H1 (cell line): ENCODE results near the gene CLEC1B. TPM values are rescaled to one million over a fixed set of nuclear protein-coding genes. Genes with fewer than 3 reads are reported as not detected.

Experiments
- CTCF ChIA-PET: fragments of 300-600 bp; sonication (Branson Sonifier 250); formaldehyde crosslinking; loops from one replicate; lab custom pipeline; 2021; ENCODE audit not compliant: partially characterized antibody; lab: Charles Lee
- POLR2A ChIA-PET: fragments of 300-600 bp; sonication (Branson Sonifier 250); formaldehyde crosslinking; loops from one replicate; lab custom pipeline; 2021; ENCODE audit warnings: inconsistent platforms; ENCODE audit not compliant: partially characterized antibody; lab: Charles Lee
- DNase-seq, 2 experiments: peaks; one replicate each; pipeline versions ENCODE4 v3.0.0 to v3.0.0-alpha.2; 2010 to 2022; ENCODE audit warnings: low spot score in 2 of 2, low read depth in 1 of 2, mixed read lengths in 1 of 2
- FAIRE-seq: peaks from 2 replicates; lab custom pipeline; 2011; peaks lifted over from hg19 to GRCh38; lab: Jason Lieb, UNC
- H2AFZ ChIP-seq: 2 replicates; pipeline ENCODE4 v1.8.1; 2012; ENCODE audit warnings: low read length, inconsistent platforms
- H2AK5ac ChIP-seq: 2 replicates; pipeline ENCODE4 v1.6.1; 2013; ENCODE audit warnings: low read depth, low read length
- H2BK120ac ChIP-seq: replicated peaks from 2 replicates; pipeline ENCODE3; 2013; ENCODE audit warnings: low read depth, low read length, inconsistent platforms
- H2BK12ac ChIP-seq: 2 replicates; pipeline ENCODE4 v1.6.1; 2013; ENCODE audit warnings: low read depth, low read length
- H2BK15ac ChIP-seq: 2 replicates; pipeline ENCODE4 v1.6.1; 2013; ENCODE audit warnings: low read length
- H2BK20ac ChIP-seq: 2 replicates; pipeline ENCODE4 v1.6.1; 2013; ENCODE audit warnings: low read length
- H2BK5ac ChIP-seq: 2 replicates; pipeline ENCODE4 v1.6.1; 2013; ENCODE audit warnings: low read depth, low read length
- H3K14ac ChIP-seq: 2 replicates; pipeline ENCODE4 v1.6.1; 2013; ENCODE audit warnings: inconsistent platforms; ENCODE audit not compliant: insufficient read length
- H3K18ac ChIP-seq: 2 replicates; pipeline ENCODE4 v1.6.1; 2013; ENCODE audit warnings: low read length; ENCODE audit errors: extremely low read depth
- H3K23ac ChIP-seq: 2 replicates; pipeline ENCODE4 v1.6.1; 2013; ENCODE audit warnings: inconsistent platforms; ENCODE audit not compliant: insufficient read length
- H3K23me2 ChIP-seq: 2 replicates; pipeline ENCODE4 v1.6.1; 2013; ENCODE audit warnings: low read depth, low read length
- H3K27ac ChIP-seq: 2 replicates; pipeline ENCODE4 v1.6.1; 2011; ENCODE audit warnings: low read depth, low read length, inconsistent platforms
- H3K27me3 ChIP-seq, 4 experiments: replicated peaks in 1 of 4; 1 replicate in 1 of 4; 2 replicates in 3 of 4; pipeline versions ENCODE4 v1.6.1 to v1.8.1; 2011 to 2013; ENCODE audit warnings: low read length in 3 of 4, mild to moderate bottlenecking in 3 of 4, inconsistent platforms in 2 of 4, mixed read lengths in 2 of 4, moderate library complexity in 1 of 4; ENCODE audit not compliant: control insufficient read depth in 3 of 4, insufficient read depth in 3 of 4; ENCODE audit errors: extremely low read depth in 1 of 4
- H3K36me3 ChIP-seq, 4 experiments: 2 replicates each; pipeline versions ENCODE4 v1.6.1 to v1.8.1; 2011 to 2013; ENCODE audit warnings: mild to moderate bottlenecking in 4 of 4, low read length in 3 of 4, moderate library complexity in 2 of 4, control low read depth in 1 of 4, inconsistent platforms in 1 of 4; ENCODE audit not compliant: insufficient read depth in 4 of 4, control insufficient read depth in 2 of 4
- H3K4ac ChIP-seq: replicated peaks from 2 replicates; pipeline ENCODE3; 2013; ENCODE audit warnings: low read length, low read depth, mixed read lengths, inconsistent platforms; ENCODE audit not compliant: insufficient read length
- H3K4me1 ChIP-seq, 4 experiments: replicated peaks in 1 of 4; 1 replicate in 1 of 4; 2 replicates in 3 of 4; pipeline versions ENCODE4 v1.6.1 to v1.8.1; 2011 to 2013; ENCODE audit warnings: low read length in 3 of 4, inconsistent platforms in 2 of 4, mixed read lengths in 1 of 4; ENCODE audit not compliant: insufficient read depth in 4 of 4, control insufficient read depth in 3 of 4
- H3K4me2 ChIP-seq, 2 experiments: 2 replicates each; pipeline versions ENCODE4 v1.6.1 to v1.8.1; 2011 to 2013; ENCODE audit warnings: low read depth in 2 of 2, low read length in 2 of 2, control low read depth in 1 of 2, inconsistent platforms in 1 of 2, mild to moderate bottlenecking in 1 of 2; ENCODE audit not compliant: insufficient read depth in 1 of 2
- H3K4me3 ChIP-seq, 4 experiments: fragments of 200-600, 300-600 bp in 1 of 4; sonication (generic), shearing (Covaris generic), sonication (Bioruptor Twin) in 1 of 4; 2 replicates each; pipeline versions ENCODE4 v1.5.1 to v1.8.1; 2011 to 2016; ENCODE audit warnings: low read length in 4 of 4, low read depth in 3 of 4, control low read depth in 2 of 4, inconsistent platforms in 2 of 4, mild to moderate bottlenecking in 2 of 4, mixed read lengths in 1 of 4, moderate library complexity in 1 of 4; ENCODE audit not compliant: insufficient read depth in 2 of 4; ENCODE audit errors: extremely low read depth in 1 of 4
- H3K56ac ChIP-seq: replicated peaks from 2 replicates; pipeline ENCODE3; 2013; ENCODE audit warnings: low read depth, mild to moderate bottlenecking, mixed read lengths, low read length, inconsistent platforms; ENCODE audit not compliant: insufficient read length
- H3K79me1 ChIP-seq: 2 replicates; pipeline ENCODE4 v1.6.1; 2013; ENCODE audit warnings: low read depth, low read length, control low read depth
- H3K79me2 ChIP-seq, 2 experiments: 2 replicates each; pipeline versions ENCODE4 v1.6.1 to v1.8.1; 2012 to 2013; ENCODE audit warnings: low read length in 2 of 2, mild to moderate bottlenecking in 2 of 2, inconsistent platforms in 1 of 2; ENCODE audit not compliant: insufficient read depth in 2 of 2, control insufficient read depth in 1 of 2
- H3K9ac ChIP-seq, 4 experiments: replicated peaks in 1 of 4; 1 replicate in 1 of 4; 2 replicates in 3 of 4; pipeline versions ENCODE4 v1.6.1 to v1.8.1; 2011 to 2013; ENCODE audit warnings: low read depth in 3 of 4, low read length in 3 of 4, control low read depth in 2 of 4, mild to moderate bottlenecking in 2 of 4, moderate library complexity in 2 of 4, inconsistent platforms in 1 of 4; ENCODE audit errors: extremely low read depth in 1 of 4
- H3K9me3 ChIP-seq, 2 experiments: 2 replicates each; pipeline versions ENCODE4 v1.6.1 to v1.8.1; 2012 to 2013; ENCODE audit warnings: mild to moderate bottlenecking in 2 of 2, moderate library complexity in 2 of 2, control low read depth in 1 of 2, inconsistent platforms in 1 of 2, low read depth in 1 of 2, low read length in 1 of 2, mixed read lengths in 1 of 2; ENCODE audit not compliant: insufficient read depth in 2 of 2
- H4K20me1 ChIP-seq, 2 experiments: replicated peaks in 1 of 2; 2 replicates each; pipeline versions ENCODE3 to v1.8.1; 2011 to 2013; ENCODE audit warnings: inconsistent platforms in 2 of 2, low read length in 2 of 2, mild to moderate bottlenecking in 1 of 2; ENCODE audit not compliant: insufficient read depth in 2 of 2, control insufficient read depth in 1 of 2
- H4K5ac ChIP-seq: 2 replicates; pipeline ENCODE4 v1.6.1; 2013; ENCODE audit warnings: low read length, low read depth, mixed read lengths, inconsistent platforms; ENCODE audit not compliant: insufficient read length
- H4K8ac ChIP-seq: 2 replicates; pipeline ENCODE4 v1.8.0; 2013; ENCODE audit warnings: mild to moderate bottlenecking, moderate library complexity, low read length, inconsistent platforms; ENCODE audit not compliant: insufficient read depth; ENCODE audit errors: extremely low read depth
- H4K91ac ChIP-seq: replicated peaks from 2 replicates; pipeline ENCODE3; 2013; ENCODE audit warnings: low read length, mixed read lengths, inconsistent platforms; ENCODE audit not compliant: insufficient read length
- BACH1 ChIP-seq: IDR thresholded peaks from 2 replicates; pipeline ENCODE4 v1.6.1; 2012; ENCODE audit warnings: low read length, improper control_type of control experiment
- CHD2 ChIP-seq: IDR thresholded peaks from 2 replicates; pipeline ENCODE4 v1.6.1; 2012; ENCODE audit warnings: low read length, improper control_type of control experiment
- GTF2F1 ChIP-seq: IDR thresholded peaks from 2 replicates; pipeline ENCODE4 v1.6.1; 2012; ENCODE audit warnings: low read depth, low read length, improper control_type of control experiment, borderline replicate concordance
- TCF12 ChIP-seq: IDR thresholded peaks from 2 replicates; pipeline ENCODE4 v1.6.1; 2011; ENCODE audit warnings: low read depth, mild to moderate bottlenecking, low read length
- whole genome bisulfite sequencing, 2 experiments: shearing (Covaris generic) in 1 of 2; methylation state at CpG; one replicate each; pipeline versions ENCODE4 v1.1.6 to v1.1.7; 2013 to 2015; ENCODE audit warnings: low lambda C conversion rate in 2 of 2, mixed read lengths in 2 of 2, inconsistent platforms in 1 of 2, low coverage in 1 of 2, missing lambda C conversion rate in 1 of 2; ENCODE audit not compliant: insufficient replicate concordance in 2 of 2, insufficient coverage in 1 of 2, insufficient read length in 1 of 2; ENCODE audit errors: extremely low coverage in 1 of 2, missing lambda C conversion rate in 1 of 2; 5-methylcytosine and 5-hydroxymethylcytosine counted together
- polyA plus RNA-seq, 7 experiments: library from polyadenylated mRNA; depleted of rRNA in 3 of 7; stranded (reverse) in 5 of 7; unstranded in 2 of 7; fragments of >200 nt in 5 of 7; fragments of 200-250 nt in 2 of 7; gene quantifications; 1 replicate in 5 of 7; 2 replicates in 1 of 7; 4 replicates in 1 of 7; pipeline versions ENCODE4 v1.2.1 to v1.2.3, GENCODE V29; 2011 to 2013; ENCODE audit warnings: missing spikeins in 2 of 7, mixed read lengths in 2 of 7
- total RNA-seq: library from RNA; stranded (reverse); fragmentation: NEBNext Ultra II Directional; extraction: Animal tissue kit (Norgen Biotek cat#: 25700); gene quantifications from 2 replicates; pipeline ENCODE4 v1.2.1, GENCODE V29; 2021
- TF ChIP-seq, protein P1 (sequence below): IDR thresholded peaks from 2 replicates; pipeline ENCODE4 v1.6.1; 2012; ENCODE audit warnings: inconsistent platforms

The CLEC1B gene
- total and polyA plus RNA-seq, 2 of the 8 experiments (the other 6 are each of a cell fraction or from before 2014, with no cell fraction given) = not detected

DNA sequence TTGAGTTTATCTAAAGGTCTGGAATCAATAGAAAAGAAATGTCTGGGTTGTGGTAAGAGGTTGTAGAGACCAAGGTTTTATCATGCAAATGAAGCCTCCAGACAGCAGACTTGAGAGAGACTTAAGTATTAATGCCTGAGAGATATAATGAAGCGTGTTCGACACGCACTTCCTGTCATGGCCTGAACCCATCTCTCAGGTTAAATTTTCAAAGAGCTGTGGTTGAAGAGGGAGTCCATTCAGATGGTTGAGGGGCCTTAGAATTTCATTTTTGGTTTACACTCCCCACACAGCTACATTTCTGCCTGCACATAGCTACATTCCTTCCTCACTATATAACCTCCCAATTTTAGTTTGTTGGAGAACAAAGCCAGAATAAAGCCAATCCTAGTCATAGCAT, 37.8 kb downstream of the CLEC1B start:
- H2AFZ ChIP-seq = no peak overlapping the region

More for the DNA sequence above, 37.8 kb downstream of the CLEC1B start:
- Histone ChIP-seq H3K56ac (no peak overlapping the region), H3K14ac (no peak overlapping the region), H3K23me2 (no peaks in the 10 kb centered on the region), H3K23ac (no peak overlapping the region), H3K79me1 (no peaks in the 10 kb centered on the region), H3K9ac (no peak overlapping the region), H4K20me1 (no peaks in the 10 kb centered on the region), H2AK5ac (no peak overlapping the region), H3K79me2 (no peaks in the 10 kb centered on the region), H3K9me3 (no peaks in the 10 kb centered on the region), H4K5ac (no peak overlapping the region), H2BK120ac (no peak overlapping the region), H3K4me3 (no peak overlapping the region), H4K8ac (no peak overlapping the region), H3K4ac (no peak overlapping the region), H3K4me1 (peaks cover 0 to 2% (median 0%) of the 10 kb centered on the region in 4 experiments; a peak in 1 of 7 replicates), H3K18ac (no peak overlapping the region), H2BK12ac (no peak overlapping the region), H3K27me3 (no peaks in the 10 kb centered on the region), H3K27ac (no peak overlapping the region), H2BK15ac (no peak overlapping the region), H4K91ac (no peak overlapping the region), H3K4me2 (no peak overlapping the region), H2BK20ac (no peak overlapping the region), H2BK5ac (no peak overlapping the region), H3K36me3 (no peaks in the 10 kb centered on the region)
- TF ChIP-seq, protein P1, sequence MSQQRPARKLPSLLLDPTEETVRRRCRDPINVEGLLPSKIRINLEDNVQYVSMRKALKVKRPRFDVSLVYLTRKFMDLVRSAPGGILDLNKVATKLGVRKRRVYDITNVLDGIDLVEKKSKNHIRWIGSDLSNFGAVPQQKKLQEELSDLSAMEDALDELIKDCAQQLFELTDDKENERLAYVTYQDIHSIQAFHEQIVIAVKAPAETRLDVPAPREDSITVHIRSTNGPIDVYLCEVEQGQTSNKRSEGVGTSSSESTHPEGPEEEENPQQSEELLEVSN = no peak
- no peak for TF ChIP-seq BACH1
- no peak for TF ChIP-seq CHD2
- TF ChIP-seq GTF2F1 = no peak
- TF ChIP-seq TCF12 = no peak
- CTCF ChIA-PET = interaction anchor here (1.0 kb wide), 1 partner anchor 21 kb away, joined by 3 read pairs; no protein-coding TSS in a partner anchor
- POLR2A ChIA-PET = no interaction called here
- 91% methylated on average over 3 of the region's 3 CpGs; no CpG with 5 or more reads in 1 of the 2 experiments for WGBS, 2 experiments
- FAIRE-seq (no peak), DNase-seq (no peak)
